SK-N-SH (cell line): ENCODE data around the gene LCN1. TPM values are rescaled to one million over a fixed set of nuclear protein-coding genes. Genes with fewer than 3 reads are reported as not detected.

Source experiments
- CTCF ChIA-PET: fragments of 300-600, 350-600 bp; formaldehyde crosslinking; extraction: SDS; loops from one replicate; lab custom pipeline; 2021; lab: Yijun Ruan, JAX
- POLR2A ChIA-PET: fragments of 350-600 bp; sonication (Branson Sonifier 250); formaldehyde crosslinking; extraction: SDS; loops from one replicate; lab custom pipeline; 2020; ENCODE audit warnings: antibody characterized with exemption, inconsistent platforms; lab: Yijun Ruan, JAX
- DNase-seq: peaks from one replicate; pipeline ENCODE4 v3.0.0; 2012
- H2AFZ ChIP-seq: fragments of 200-600 bp; sonication (generic); 2 replicates; pipeline ENCODE4 v1.8.1; 2016; ENCODE audit warnings: antibody characterized with exemption, mild to moderate bottlenecking, low read depth
- H3F3A ChIP-seq: fragments of 200-600 bp; sonication (generic); replicated peaks from 2 replicates; pipeline ENCODE3; 2016; ENCODE audit warnings: antibody characterized with exemption, mild to moderate bottlenecking; ENCODE audit not compliant: insufficient read depth
- H3K27ac ChIP-seq, 2 experiments: fragments of 200-500 bp in 1 of 2; fragments of 200-600 bp in 1 of 2; sonication (Bioruptor generic) in 1 of 2; sonication (generic), shearing (Covaris generic) in 1 of 2; 2 replicates each; pipeline versions ENCODE4 v1.5.1 to v1.6.1; 2014 to 2016; ENCODE audit warnings: low read depth in 2 of 2, inconsistent platforms in 1 of 2, low read length in 1 of 2, mild to moderate bottlenecking in 1 of 2, mixed read lengths in 1 of 2
- H3K27me3 ChIP-seq: fragments of 200-600 bp; sonication (generic), shearing (Covaris generic); 2 replicates; pipeline ENCODE4 v1.6.1; 2016; ENCODE audit warnings: mixed run types; ENCODE audit not compliant: insufficient read depth
- H3K36me3 ChIP-seq, 2 experiments: fragments of 200-500 bp in 1 of 2; fragments of 200-600 bp in 1 of 2; sonication (Bioruptor generic) in 1 of 2; sonication (generic) in 1 of 2; replicated peaks in 1 of 2; 2 replicates each; pipeline versions ENCODE3 to v1.5.1; 2014 to 2016; ENCODE audit warnings: low read length in 1 of 2, mild to moderate bottlenecking in 1 of 2; ENCODE audit not compliant: insufficient read depth in 2 of 2, control insufficient read depth in 1 of 2
- H3K4me1 ChIP-seq, 2 experiments: fragments of 200-500 bp in 1 of 2; fragments of 200-600 bp in 1 of 2; sonication (Bioruptor generic) in 1 of 2; sonication (generic), shearing (Covaris generic) in 1 of 2; 2 replicates each; pipeline versions ENCODE4 v1.5.1 to v1.6.1; 2014 to 2016; ENCODE audit warnings: low read depth in 1 of 2, low read length in 1 of 2, mixed run types in 1 of 2; ENCODE audit not compliant: insufficient read depth in 2 of 2, control insufficient read depth in 1 of 2
- H3K4me2 ChIP-seq: fragments of 200-600 bp; sonication (generic), shearing (Covaris generic); 2 replicates; pipeline ENCODE4 v1.6.1; 2017; ENCODE audit warnings: mixed run types
- H3K4me3 ChIP-seq, 2 experiments: fragments of 200-500 bp in 1 of 2; fragments of 200-600 bp in 1 of 2; sonication (Bioruptor generic) in 1 of 2; sonication (generic), shearing (Covaris generic) in 1 of 2; 2 replicates each; pipeline versions ENCODE4 v1.5.1 to v1.8.1; 2014 to 2016; ENCODE audit warnings: low read depth in 2 of 2, inconsistent platforms in 1 of 2, low read length in 1 of 2, mild to moderate bottlenecking in 1 of 2, mixed read lengths in 1 of 2, moderate library complexity in 1 of 2
- H3K79me2 ChIP-seq: fragments of 200-600 bp; sonication (generic); 2 replicates; pipeline ENCODE4 v1.8.1; 2017; ENCODE audit warnings: mild to moderate bottlenecking; ENCODE audit not compliant: insufficient read depth
- H3K9ac ChIP-seq: fragments of 200-600 bp; sonication (generic); 2 replicates; pipeline ENCODE4 v1.6.1; 2017; ENCODE audit warnings: mixed run types
- H3K9me2 ChIP-seq: fragments of 200-600 bp; sonication (generic); 2 replicates; pipeline ENCODE4 v1.6.1; 2017; ENCODE audit warnings: mixed run types
- H3K9me3 ChIP-seq: fragments of 200-600 bp; sonication (generic); 2 replicates; pipeline ENCODE4 v1.6.1; 2017; ENCODE audit warnings: mixed run types, mild to moderate bottlenecking, moderate library complexity
- H4K20me1 ChIP-seq: fragments of 200-600 bp; sonication (generic); 2 replicates; pipeline ENCODE4 v1.6.1; 2017; ENCODE audit warnings: mild to moderate bottlenecking, mixed run types; ENCODE audit not compliant: insufficient read depth
- CTCF ChIP-seq: fragments of 200-600 bp; sonication (generic); IDR thresholded peaks from 2 replicates; pipeline ENCODE4 v1.6.1; 2017; ENCODE audit warnings: antibody characterized with exemption, mild to moderate bottlenecking, moderate library complexity
- ELF1 ChIP-seq: IDR thresholded peaks from 2 replicates; pipeline ENCODE4 v1.4.0; 2012
- EP300 ChIP-seq, 2 experiments: IDR thresholded peaks; 2 replicates each; pipeline versions ENCODE4 v1.4.0 to v1.6.1; 2012; ENCODE audit warnings: borderline replicate concordance in 1 of 2, low read depth in 1 of 2, low read length in 1 of 2
- EZH2phosphoT487 ChIP-seq: fragments of 200-600 bp; sonication (generic); IDR thresholded peaks from 2 replicates; pipeline ENCODE4 v1.6.1; 2017; ENCODE audit warnings: low read depth, mixed run types, mild to moderate bottlenecking, antibody characterized with exemption, moderate library complexity, borderline replicate concordance
- IRF3 ChIP-seq: fragments of 150-350 bp; IDR thresholded peaks from 2 replicates; pipeline ENCODE4 v1.6.1; 2016; ENCODE audit warnings: mild to moderate bottlenecking, low read depth, low read length
- NFIC ChIP-seq: IDR thresholded peaks from 2 replicates; pipeline ENCODE4 v1.4.0; 2012; ENCODE audit warnings: borderline replicate concordance
- RAD21 ChIP-seq: IDR thresholded peaks from 2 replicates; pipeline ENCODE4 v1.6.1; 2012; ENCODE audit warnings: mild to moderate bottlenecking, low read length
- REST ChIP-seq: IDR thresholded peaks from 2 replicates; pipeline ENCODE4 v1.6.1; 2012; ENCODE audit warnings: mild to moderate bottlenecking, low read depth, low read length, moderate library complexity
- SMC3 ChIP-seq: IDR thresholded peaks from 2 replicates; pipeline ENCODE4 v1.6.1; 2012; ENCODE audit warnings: low read depth, low read length, improper control_type of control experiment
- TAF1 ChIP-seq: IDR thresholded peaks from 2 replicates; pipeline ENCODE4 v1.6.1; 2012; ENCODE audit warnings: low read depth, mild to moderate bottlenecking, low read length, moderate library complexity, borderline replicate concordance
- TCF12 ChIP-seq: IDR thresholded peaks from 2 replicates; pipeline ENCODE4 v1.4.0; 2012
- USF1 ChIP-seq: IDR thresholded peaks from 2 replicates; pipeline ENCODE4 v1.4.0; 2012; ENCODE audit warnings: low read depth, borderline replicate concordance
- ZBTB33 ChIP-seq: IDR thresholded peaks from 2 replicates; pipeline ENCODE4 v1.4.0; 2012; ENCODE audit warnings: low read depth, borderline replicate concordance
- WGBS: methylation state at CpG from one replicate; pipeline ENCODE4 v1.1.6; 2017; ENCODE audit warnings: low lambda C conversion rate; 5-methylcytosine and 5-hydroxymethylcytosine counted together
- polyA plus RNA-seq, 3 experiments: library from polyadenylated mRNA; depleted of rRNA; stranded (reverse); fragments of >200 nt; gene quantifications; 2 replicates each; pipeline ENCODE4 v1.2.3, GENCODE V29; 2012

The LCN1 gene
- polyA plus RNA-seq, 1 of the 3 experiments (the other 2 are of a cell fraction): not detected

GRCh38 chr9:135552021-135552697 lies 30.9 kb downstream of the LCN1 start (continued):
- TF ChIP-seq CTCF: no peak
- no peak for TF ChIP-seq USF1
- TF ChIP-seq TAF1: no peak
- no peak for TF ChIP-seq NFIC
- no peak for TF ChIP-seq EZH2phosphoT487
- TF ChIP-seq IRF3: no peak
- TF ChIP-seq REST: no peak
- TF ChIP-seq SMC3: no peak

GRCh38 chr9:135552698-135553171 lies 31.5 kb downstream of the LCN1 start:
- H3K79me2 ChIP-seq: no peaks in the 10 kb centered on the region
- H3K27ac ChIP-seq: no peak overlapping the region
- CTCF ChIA-PET: interaction anchor here (3.3 kb wide), 1 partner anchor 48 kb away, joined by 11 read pairs; no protein-coding TSS in a partner anchor
- POLR2A ChIA-PET: no interaction called here
- H3K27me3 ChIP-seq: no peaks in the 10 kb centered on the region
- H3K9ac ChIP-seq: no peak overlapping the region
- H3K36me3 ChIP-seq: no peaks in the 10 kb centered on the region
- no peaks in the 10 kb centered on the region for H3K9me2 ChIP-seq
- no peaks in the 10 kb centered on the region for H3K9me3 ChIP-seq
- no peak for DNase-seq
- no peak overlapping the region for H3K4me3 ChIP-seq
- H3F3A ChIP-seq: no peaks in the 10 kb centered on the region
- no peaks in the 10 kb centered on the region for H4K20me1 ChIP-seq
- WGBS: 62% methylated on average over 17 of the region's 19 CpGs
- H3K4me2 ChIP-seq: no peak overlapping the region
- H2AFZ ChIP-seq: no peak overlapping the region
- H3K4me1 ChIP-seq: no peaks in the 10 kb centered on the region
- TF ChIP-seq CTCF (no peak), ZBTB33 (no peak), REST (no peak), TCF12 (no peak), RAD21 (no peak), ELF1 (no peak), EP300 (IDR thresholded peaks at IDR 0.05; ENCODE audit: borderline replicate concordance in 1 of 2, low read depth in 1 of 2, low read length in 1 of 2) (no peak)
